ENCODE measurements around the gene DNAJA1.

The DNAJA1 gene

GRCh38 chr9:33019797-33020196 is 5.3 kb upstream of the DNAJA1 start:
- no peak for DNase-seq (ENCODE audit: low spot score)

DNA sequence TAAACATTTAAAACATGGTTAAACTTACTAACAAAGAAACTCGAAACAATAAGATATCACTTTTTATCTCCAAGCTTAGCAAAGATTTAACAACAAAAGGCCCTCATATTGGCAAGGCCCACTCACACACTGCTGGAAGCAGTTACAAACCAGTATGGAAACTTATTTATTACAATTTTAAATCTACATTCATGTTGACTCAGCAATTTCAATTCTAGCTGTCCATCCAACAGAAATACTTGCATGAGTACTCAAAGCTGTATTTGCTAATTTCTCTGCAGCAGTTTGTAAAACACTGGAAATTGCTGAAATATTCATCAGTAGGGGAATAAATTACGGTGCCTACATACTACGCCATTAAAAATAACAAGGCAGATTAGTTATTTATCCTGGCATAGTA is 2.8 kb upstream of the DNAJA1 start:
- no peak for TF ChIP-seq CTCF (IDR thresholded peaks at IDR 0.05)
- Histone ChIP-seq H3K4me3 (no peak overlapping the region), H3K27ac (no peak overlapping the region)
- no peak for DNase-seq (ENCODE audit: low spot score)

More at GRCh38 chr9:33019797-33020196, 5.3 kb upstream of the DNAJA1 start:
- no peak overlapping the region for H3K27ac ChIP-seq
- no peak for TF ChIP-seq CTCF (IDR thresholded peaks at IDR 0.05)
- H3K4me3 ChIP-seq: no peak overlapping the region

DNA sequence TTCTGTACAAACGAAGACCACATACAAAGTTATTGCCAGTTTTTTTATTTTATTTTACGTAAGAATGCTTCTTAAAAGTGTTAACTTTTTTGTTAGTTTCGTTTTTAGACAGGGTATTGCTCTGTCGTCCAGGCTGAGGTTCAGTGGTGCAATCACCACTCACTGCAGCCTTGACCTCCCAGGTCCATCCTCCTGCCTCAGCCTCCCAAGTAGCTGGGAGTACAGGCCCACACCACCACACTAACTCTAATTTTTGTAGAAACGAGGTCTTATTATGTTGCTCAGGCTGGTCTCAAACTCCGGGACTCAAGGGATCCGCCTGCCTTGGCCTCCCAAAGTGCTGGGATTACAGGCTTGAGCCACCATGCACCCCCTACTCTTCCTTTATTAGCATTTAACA is 2.3 kb upstream of the DNAJA1 start:
- no peak overlapping the region for H3K27ac ChIP-seq
- no peak for DNase-seq (ENCODE audit: low spot score)
- TF ChIP-seq CTCF (IDR thresholded peaks at IDR 0.05): no peak
- H3K4me3 ChIP-seq: no peak overlapping the region

DNA sequence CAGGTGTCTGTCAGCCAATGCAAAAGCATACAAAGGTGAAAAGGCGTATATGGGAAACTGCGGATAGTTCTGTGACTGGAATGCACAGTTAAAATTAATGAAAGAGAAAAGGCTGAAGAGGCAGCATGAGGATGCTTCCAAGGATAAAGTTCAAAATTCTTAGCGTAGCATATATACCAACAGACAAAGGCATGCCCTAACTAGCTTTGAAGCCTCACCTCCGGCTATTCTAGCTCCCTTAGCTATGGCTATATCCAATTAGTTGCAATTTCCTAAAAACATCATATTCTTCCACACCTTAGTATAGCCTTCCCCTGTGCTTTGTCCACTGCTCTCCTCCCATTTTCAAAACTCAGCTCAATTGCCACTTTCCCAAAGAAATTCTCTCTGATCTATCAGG is 1.4 kb upstream of the DNAJA1 start:
- TF ChIP-seq CTCF (IDR thresholded peaks at IDR 0.05): no peak
- DNase-seq (ENCODE audit: low spot score): no peak
- Histone ChIP-seq H3K4me3 (peak overlapping the region; percentile 87), H3K27ac (peak overlapping the region; percentile 90 to 97)

GRCh38 chr9:33024126-33024965 is 727 bp upstream of the DNAJA1 start:
- no peak for DNase-seq (ENCODE audit: low spot score)
- H3K27ac ChIP-seq: peak overlapping the region; percentile 90 to 97

GRCh38 chr9:33025572-33026342 is 684 bp downstream of the DNAJA1 start:
- H3K4me3 ChIP-seq: peak overlapping the region; percentile 87
- no peak for TF ChIP-seq CTCF (IDR thresholded peaks at IDR 0.05)
- no peak for DNase-seq (ENCODE audit: low spot score)
- peak overlapping the region; percentile 90 to 97 for H3K27ac ChIP-seq

More at GRCh38 chr9:33024126-33024965, 727 bp upstream of the DNAJA1 start:
- H3K4me3 ChIP-seq: peak overlapping the region; percentile 87
- TF ChIP-seq CTCF (IDR thresholded peaks at IDR 0.05): no peak

All from coronary artery (tissue), 2 donors.